Sigmoid colon (tissue), 4 donors: ENCODE data around the gene COMMD3.

Source experiments
- CTCF ChIP-seq, 4 experiments: fragments of 450-650 bp in 3 of 4; fragments of 200-600 bp in 1 of 4; IDR thresholded peaks; one replicate each; pipeline ENCODE4 v1.5.1; 2016 to 2019; ENCODE audit warnings: antibody characterized with exemption in 4 of 4, mild to moderate bottlenecking in 3 of 4, moderate library complexity in 2 of 4
- EP300 ChIP-seq, 4 donors: sonication (generic); formaldehyde crosslinking; IDR thresholded peaks; one replicate each; pipeline ENCODE4 v1.6.1; 2017; ENCODE audit warnings: antibody characterized with exemption in 4 of 4
- POLR2A ChIP-seq, 2 donors: fragments of 450-650 bp; IDR thresholded peaks; one replicate each; pipeline ENCODE4 v1.6.1; 2016; ENCODE audit warnings: antibody characterized with exemption in 2 of 2, mild to moderate bottlenecking in 2 of 2, moderate library complexity in 2 of 2

GRCh38 chr10:22323538-22324305, 7.5 kb downstream of the COMMD3 start:
- TF ChIP-seq CTCF (IDR thresholded peaks at IDR 0.05), result no peak
- no peak for TF ChIP-seq POLR2A (IDR thresholded peaks at IDR 0.05)
- TF ChIP-seq EP300 (IDR thresholded peaks at IDR 0.05), result no peak
